MM.1S (cell line): Measurements from ENCODE around the gene AKAP13.

ENCODE experiments used
- CTCF ChIP-seq: fragments of 300-600 bp; sonication (generic); IDR thresholded peaks from 2 replicates; pipeline ENCODE4 v1.5.1; 2016; ENCODE audit warnings: antibody characterized with exemption, low read length, mixed read lengths
- EZH2 ChIP-seq: fragments of 300-600 bp; sonication (generic); optimal IDR thresholded peaks from 2 replicates; pipeline ENCODE3; 2017; ENCODE audit warnings: low read depth, mild to moderate bottlenecking, antibody characterized with exemption, low read length, mixed read lengths
- EZH2phosphoT487 ChIP-seq: fragments of 300-600 bp; sonication (generic); IDR thresholded peaks from 2 replicates; pipeline ENCODE4 v1.6.1; 2018; ENCODE audit warnings: antibody characterized with exemption, low read length

GRCh38 chr15:85793641-85794597 lies 413.5 kb downstream of the AKAP13 start:
- TF ChIP-seq CTCF, result no peak
- no peak for TF ChIP-seq EZH2
- TF ChIP-seq EZH2phosphoT487, result no peak
